ENCODE data around the gene EML6. TPM values are rescaled to one million over a fixed set of nuclear protein-coding genes. Genes with fewer than 3 reads are reported as not detected.

The EML6 gene
- total RNA-seq, 1 donor from 2014 or later: 0.90 TPM

DNA sequence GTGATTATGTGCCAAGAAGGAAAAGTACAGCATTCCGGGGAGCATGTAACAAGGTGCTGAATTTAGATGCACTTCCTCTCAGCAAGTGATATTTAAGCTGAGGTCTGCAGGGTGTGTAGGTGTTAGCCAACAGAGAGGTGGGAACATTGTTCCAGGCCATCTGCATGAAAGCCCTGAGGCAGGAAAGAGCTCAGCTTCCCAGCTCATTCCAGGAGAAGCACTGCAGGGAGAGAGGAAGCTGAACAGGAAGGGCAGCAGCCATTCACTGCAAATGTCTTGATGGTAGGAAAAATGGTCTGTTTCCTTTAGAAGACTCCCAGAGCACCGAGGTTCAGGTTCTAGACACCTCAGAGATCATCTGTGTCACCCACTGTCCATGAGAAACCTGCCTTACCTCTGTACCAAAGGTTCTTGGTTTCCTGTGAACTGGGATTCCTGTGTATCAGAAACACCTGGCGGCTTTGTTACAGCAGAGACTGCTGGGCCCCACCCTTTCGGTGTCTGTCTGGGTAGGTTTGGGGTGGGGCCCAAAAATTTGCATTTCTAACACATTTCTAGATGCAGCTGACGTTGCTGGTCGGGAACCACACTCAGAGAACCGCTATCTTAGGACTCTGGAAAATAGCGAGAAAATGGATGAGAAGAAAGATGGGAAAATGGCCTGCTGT is 242.8 kb downstream of the EML6 start:
- H3K27ac Mint-ChIP-seq (ENCODE audit: unreplicated experiment): peak overlapping the region; percentile 94

DNA sequence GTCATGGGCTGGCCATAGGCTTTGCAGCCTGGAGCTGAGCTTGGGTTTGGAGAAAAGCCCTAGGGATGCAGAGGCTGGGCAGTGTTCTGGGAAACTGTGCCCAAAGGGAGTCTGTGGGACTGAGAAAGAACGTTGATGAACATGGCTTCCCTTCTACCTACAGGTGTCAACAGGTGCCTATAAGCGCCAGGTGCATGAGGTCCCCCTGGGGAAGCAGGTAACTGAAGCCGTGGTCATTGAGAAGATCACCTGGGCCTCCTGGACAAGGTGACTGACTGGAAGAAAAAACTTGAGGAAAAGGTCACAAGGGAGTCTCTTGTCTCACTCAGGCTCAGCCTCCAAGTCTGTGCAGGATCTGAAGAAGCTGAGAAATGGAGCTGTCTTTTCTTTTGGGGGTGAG is 243.4 kb downstream of the EML6 start:
- Mint-ChIP-seq H3K27ac (ENCODE audit: unreplicated experiment) (peak overlapping the region; percentile 94), H3K4me1 (ENCODE audit: unreplicated experiment) (peaks cover 44% of the 10 kb centered on the region), H3K9me3 (ENCODE audit: unreplicated experiment) (no peaks in the 10 kb centered on the region), H3K27me3 (ENCODE audit: unreplicated experiment) (peaks cover 30% of the 10 kb centered on the region), H3K36me3 (ENCODE audit: low read depth, unreplicated experiment) (peaks cover 41% of the 10 kb centered on the region), H3K4me3 (ENCODE audit: unreplicated experiment) (peak overlapping the region; percentile 76)
- TF ChIP-seq, protein P1, sequence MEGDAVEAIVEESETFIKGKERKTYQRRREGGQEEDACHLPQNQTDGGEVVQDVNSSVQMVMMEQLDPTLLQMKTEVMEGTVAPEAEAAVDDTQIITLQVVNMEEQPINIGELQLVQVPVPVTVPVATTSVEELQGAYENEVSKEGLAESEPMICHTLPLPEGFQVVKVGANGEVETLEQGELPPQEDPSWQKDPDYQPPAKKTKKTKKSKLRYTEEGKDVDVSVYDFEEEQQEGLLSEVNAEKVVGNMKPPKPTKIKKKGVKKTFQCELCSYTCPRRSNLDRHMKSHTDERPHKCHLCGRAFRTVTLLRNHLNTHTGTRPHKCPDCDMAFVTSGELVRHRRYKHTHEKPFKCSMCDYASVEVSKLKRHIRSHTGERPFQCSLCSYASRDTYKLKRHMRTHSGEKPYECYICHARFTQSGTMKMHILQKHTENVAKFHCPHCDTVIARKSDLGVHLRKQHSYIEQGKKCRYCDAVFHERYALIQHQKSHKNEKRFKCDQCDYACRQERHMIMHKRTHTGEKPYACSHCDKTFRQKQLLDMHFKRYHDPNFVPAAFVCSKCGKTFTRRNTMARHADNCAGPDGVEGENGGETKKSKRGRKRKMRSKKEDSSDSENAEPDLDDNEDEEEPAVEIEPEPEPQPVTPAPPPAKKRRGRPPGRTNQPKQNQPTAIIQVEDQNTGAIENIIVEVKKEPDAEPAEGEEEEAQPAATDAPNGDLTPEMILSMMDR (IDR thresholded peaks at IDR 0.05; ENCODE audit: unreplicated experiment): no peak
- no peak for DNase-seq (ENCODE audit: low spot score)

More for the DNA sequence above, 242.8 kb downstream of the EML6 start:
- peaks cover 37% of the 10 kb centered on the region for H3K36me3 Mint-ChIP-seq (ENCODE audit: low read depth, unreplicated experiment)
- peaks cover 30% of the 10 kb centered on the region for H3K27me3 Mint-ChIP-seq (ENCODE audit: unreplicated experiment)
- TF ChIP-seq, protein P1 (IDR thresholded peaks at IDR 0.05; ENCODE audit: unreplicated experiment): no peak
- H3K4me1 Mint-ChIP-seq (ENCODE audit: unreplicated experiment): peaks cover 44% of the 10 kb centered on the region
- H3K4me3 Mint-ChIP-seq (ENCODE audit: unreplicated experiment): peak overlapping the region; percentile 56
- peak; percentile 44 for DNase-seq (ENCODE audit: low spot score)
- H3K9me3 Mint-ChIP-seq (ENCODE audit: unreplicated experiment): no peaks in the 10 kb centered on the region

DNA sequence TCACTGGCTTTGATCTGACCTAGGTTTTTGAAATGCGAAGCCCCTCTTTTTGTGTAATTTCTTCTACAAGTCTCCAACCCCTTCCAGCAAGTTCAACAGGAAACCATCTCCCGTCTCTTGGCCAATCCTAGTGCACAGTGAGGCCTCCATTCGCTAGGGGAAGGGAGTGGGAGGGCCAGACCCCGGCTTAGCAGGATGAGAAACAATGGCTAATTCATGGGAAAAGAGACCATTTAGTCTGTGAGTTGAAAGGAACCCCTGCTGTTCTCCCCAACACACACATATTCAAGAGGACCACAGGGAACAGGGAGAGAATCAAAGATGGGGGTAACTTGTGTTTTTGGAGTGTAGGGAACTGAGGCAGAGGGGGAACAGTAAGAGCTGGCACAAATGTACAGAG is 243.8 kb downstream of the EML6 start:
- Mint-ChIP-seq H3K9me3 (ENCODE audit: unreplicated experiment) (no peaks in the 10 kb centered on the region), H3K4me1 (ENCODE audit: unreplicated experiment) (peaks cover 44% of the 10 kb centered on the region), H3K36me3 (ENCODE audit: low read depth, unreplicated experiment) (peaks cover 41% of the 10 kb centered on the region), H3K27ac (ENCODE audit: unreplicated experiment) (peak overlapping the region; percentile 94), H3K4me3 (ENCODE audit: unreplicated experiment) (peak overlapping the region; percentile 76), H3K27me3 (ENCODE audit: unreplicated experiment) (peaks cover 30% of the 10 kb centered on the region)
- TF ChIP-seq, protein P1 (IDR thresholded peaks at IDR 0.05; ENCODE audit: unreplicated experiment): no peak
- no peak for DNase-seq (ENCODE audit: low spot score)

DNA sequence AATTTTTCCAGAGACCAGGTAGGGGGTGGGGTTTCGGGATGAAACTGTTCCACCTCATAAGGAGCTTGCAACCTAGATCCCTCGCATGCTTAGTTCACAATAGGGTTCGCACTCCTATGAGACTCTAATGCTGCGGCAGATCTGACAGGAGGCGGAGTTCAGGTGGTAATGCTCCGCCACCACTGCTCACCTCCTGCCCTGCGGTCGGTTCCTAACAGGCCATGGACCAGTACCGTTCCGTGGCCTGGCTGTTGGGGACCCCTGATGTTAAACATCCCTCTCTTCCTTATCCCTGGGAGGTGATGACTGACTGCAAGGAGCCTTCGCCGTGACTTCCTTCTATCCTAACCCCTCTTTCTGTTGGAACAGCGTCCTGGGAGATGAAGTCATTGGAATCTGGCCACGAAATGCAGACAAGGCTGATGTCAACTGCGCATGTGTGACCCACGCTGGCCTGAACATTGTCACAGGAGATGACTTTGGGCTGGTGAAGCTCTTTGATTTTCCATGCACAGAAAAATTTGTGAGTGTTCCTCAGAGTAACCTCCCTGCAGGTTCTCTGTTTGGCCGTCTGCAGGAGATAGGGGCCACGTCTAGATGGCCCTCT is 244.4 kb downstream of the EML6 start:
- peak overlapping the region; percentile 62 for H3K4me3 Mint-ChIP-seq (ENCODE audit: unreplicated experiment)
- TF ChIP-seq, protein P1 (IDR thresholded peaks at IDR 0.05; ENCODE audit: unreplicated experiment): no peak
- peaks cover 30% of the 10 kb centered on the region for H3K27me3 Mint-ChIP-seq (ENCODE audit: unreplicated experiment)
- peak overlapping the region; percentile 36 for H3K27ac Mint-ChIP-seq (ENCODE audit: unreplicated experiment)
- H3K36me3 Mint-ChIP-seq (ENCODE audit: low read depth, unreplicated experiment): peaks cover 41% of the 10 kb centered on the region
- DNase-seq (ENCODE audit: low spot score): no peak
- no peaks in the 10 kb centered on the region for H3K9me3 Mint-ChIP-seq (ENCODE audit: unreplicated experiment)
- H3K4me1 Mint-ChIP-seq (ENCODE audit: unreplicated experiment): peaks cover 44% of the 10 kb centered on the region
